ENCODE results near the gene HOXD4.

- TF ChIP-seq CTCF (tag by site-specific recombination; IDR thresholded peaks at IDR 0.05), result no peak
- no peak for TF ChIP-seq ZNF585B (tag by site-specific recombination; IDR thresholded peaks at IDR 0.05)
- TF ChIP-seq ZNF423 (tag by site-specific recombination; IDR thresholded peaks at IDR 0.05), result no peak
- TF ChIP-seq ZNF433 (tag by site-specific recombination; IDR thresholded peaks at IDR 0.05; ENCODE audit: low read depth), result no peak
- no peak for TF ChIP-seq YY1 (tag by site-specific recombination; IDR thresholded peaks at IDR 0.05)
- TF ChIP-seq PRDM4 (tag by site-specific recombination; IDR thresholded peaks at IDR 0.05), result no peak
- TF ChIP-seq ZNF148 (tag by site-specific recombination; IDR thresholded peaks at IDR 0.05; ENCODE audit: borderline replicate concordance), result no peak
- TF ChIP-seq KLF10 (tag by site-specific recombination; IDR thresholded peaks at IDR 0.05), result no peak
Observed at GRCh38 chr2:176123411-176124109, 27.8 kb upstream of the HOXD4 start.
